HG03432 (cell line): Measurements from ENCODE around the gene ITIH1.

Experiments
- ATAC-seq: cut with Tn5 transposase; IDR thresholded peaks from one replicate; pipeline ENCODE4 v1.9.1; 2021; ENCODE audit warnings: mild to moderate bottlenecking, moderate library complexity; ENCODE audit not compliant: unreplicated experiment

The ITIH1 gene

GRCh38 chr3:52813810-52814209 lies 36.4 kb downstream of the ITIH1 start:
- ATAC-seq, result no peak

GRCh38 chr3:52816199-52816598 lies 38.8 kb downstream of the ITIH1 start:
- ATAC-seq, result no peak

GRCh38 chr3:52816654-52817053 lies 39.3 kb downstream of the ITIH1 start:
- ATAC-seq, result no peak

GRCh38 chr3:52817221-52817620 lies 39.8 kb downstream of the ITIH1 start:
- ATAC-seq, result no peak

- no peak for ATAC-seq
Measured at GRCh38 chr3:52817860-52818259, 40.5 kb downstream of the ITIH1 start.

GRCh38 chr3:52819936-52820335 lies 42.5 kb downstream of the ITIH1 start:
- ATAC-seq, result no peak

GRCh38 chr3:52820736-52821135 lies 43.3 kb downstream of the ITIH1 start:
- ATAC-seq, result no peak

- ATAC-seq, result no peak
Measured at GRCh38 chr3:52822363-52822762, 45.0 kb downstream of the ITIH1 start.

GRCh38 chr3:52824037-52824436 lies 46.6 kb downstream of the ITIH1 start:
- no peak for ATAC-seq

- ATAC-seq, result no peak
Measured at GRCh38 chr3:52827441-52827840, 50.0 kb downstream of the ITIH1 start.

GRCh38 chr3:52827866-52828376 lies 50.5 kb downstream of the ITIH1 start:
- ATAC-seq, result no peak

GRCh38 chr3:52829482-52829881 lies 52.1 kb downstream of the ITIH1 start:
- no peak for ATAC-seq

GRCh38 chr3:52829906-52830463 lies 52.6 kb downstream of the ITIH1 start:
- ATAC-seq, result no peak

GRCh38 chr3:52830535-52831258 lies 53.3 kb downstream of the ITIH1 start, which contains the start of gene ITIH4:
Gene ITIH4 (minus strand): TSS chr3:52830672. CDS start chr3:52830642, 30 bp downstream.
- ATAC-seq, result no peak

GRCh38 chr3:52831500-52832301 lies 54.3 kb downstream of the ITIH1 start:
- no peak for ATAC-seq

GRCh38 chr3:52833202-52833601 lies 55.8 kb downstream of the ITIH1 start:
- no peak for ATAC-seq

GRCh38 chr3:52834871-52835501 lies 57.6 kb downstream of the ITIH1 start, which contains the start of gene MUSTN1:
Gene MUSTN1 (minus strand): TSS chr3:52835019. CDS start chr3:52834948, 71 bp downstream.
- no peak for ATAC-seq

GRCh38 chr3:52835766-52836470 lies 58.5 kb downstream of the ITIH1 start:
- no peak for ATAC-seq

- no peak for ATAC-seq
Measured at GRCh38 chr3:52836471-52836845, 59.1 kb downstream of the ITIH1 start.

GRCh38 chr3:52836986-52837385 lies 59.6 kb downstream of the ITIH1 start:
- no peak for ATAC-seq
